ENCODE data around the gene CES3. TPM values are rescaled to one million over a fixed set of nuclear protein-coding genes. Genes with fewer than 3 reads are reported as not detected.
A peak's percentile ranks its signal among the peaks of the same experiment; 100 is the strongest.

The CES3 gene
- total RNA-seq, 1 donor from 2014 or later, result not detected

DNA sequence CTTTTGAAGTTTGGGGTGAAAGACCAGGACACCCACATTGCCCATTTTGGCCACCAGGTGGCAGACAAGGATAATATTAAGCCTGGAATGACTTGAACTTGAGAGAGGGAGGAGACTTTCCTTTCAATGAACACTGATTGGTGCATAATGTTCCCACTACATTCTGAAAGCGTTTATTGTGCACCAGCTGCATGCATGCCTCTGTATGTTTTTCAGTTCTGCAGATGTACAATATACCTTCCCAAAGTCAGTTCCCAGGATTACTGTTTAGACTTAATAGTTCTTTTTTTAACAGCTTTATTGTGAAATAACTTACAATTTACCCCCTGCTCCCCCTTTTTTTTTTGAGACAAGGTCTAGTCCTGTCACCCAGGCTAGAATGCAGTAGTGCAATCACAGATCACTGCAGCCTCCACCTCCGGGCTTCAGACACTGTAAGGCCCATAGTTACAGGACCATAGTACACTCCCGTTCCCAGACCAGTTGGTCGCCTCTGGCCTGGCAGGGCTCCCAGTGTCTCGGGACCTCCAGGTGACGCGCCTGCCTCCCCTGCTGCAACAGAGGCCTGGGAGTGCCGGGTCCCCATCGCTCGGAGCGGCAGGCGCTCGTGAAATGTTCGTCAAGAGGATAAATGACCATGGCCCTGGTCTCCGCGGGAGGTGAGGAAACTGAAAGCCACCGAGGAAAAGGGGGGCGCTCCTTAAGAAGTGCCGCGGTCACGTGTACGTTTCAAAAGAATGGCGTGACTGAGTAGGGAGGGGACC, 13.6 kb upstream of the CES3 start:
- peak in 1 of 2 donors; percentile 93 for DNase-seq (ENCODE audit: low spot score in 2 of 2)
- Histone ChIP-seq H3K4me1 (peaks cover 0 to 12% of the 10 kb centered on the region in 2 donors), H3K4me3 (peak overlapping the region; percentile 56 to 64), H3K9me3 (no peaks in the 10 kb centered on the region), H3K36me3 (peaks cover 14 to 15% of the 10 kb centered on the region in 2 donors), H3K27ac (no peak overlapping the region), H3K27me3 (no peaks in the 10 kb centered on the region)
- intact Hi-C loops (cut with DNase I), result loop anchor here (2.0 kb wide), 1 partner anchor 53 kb away; no protein-coding TSS in a partner anchor
- TF ChIP-seq, protein P1, sequence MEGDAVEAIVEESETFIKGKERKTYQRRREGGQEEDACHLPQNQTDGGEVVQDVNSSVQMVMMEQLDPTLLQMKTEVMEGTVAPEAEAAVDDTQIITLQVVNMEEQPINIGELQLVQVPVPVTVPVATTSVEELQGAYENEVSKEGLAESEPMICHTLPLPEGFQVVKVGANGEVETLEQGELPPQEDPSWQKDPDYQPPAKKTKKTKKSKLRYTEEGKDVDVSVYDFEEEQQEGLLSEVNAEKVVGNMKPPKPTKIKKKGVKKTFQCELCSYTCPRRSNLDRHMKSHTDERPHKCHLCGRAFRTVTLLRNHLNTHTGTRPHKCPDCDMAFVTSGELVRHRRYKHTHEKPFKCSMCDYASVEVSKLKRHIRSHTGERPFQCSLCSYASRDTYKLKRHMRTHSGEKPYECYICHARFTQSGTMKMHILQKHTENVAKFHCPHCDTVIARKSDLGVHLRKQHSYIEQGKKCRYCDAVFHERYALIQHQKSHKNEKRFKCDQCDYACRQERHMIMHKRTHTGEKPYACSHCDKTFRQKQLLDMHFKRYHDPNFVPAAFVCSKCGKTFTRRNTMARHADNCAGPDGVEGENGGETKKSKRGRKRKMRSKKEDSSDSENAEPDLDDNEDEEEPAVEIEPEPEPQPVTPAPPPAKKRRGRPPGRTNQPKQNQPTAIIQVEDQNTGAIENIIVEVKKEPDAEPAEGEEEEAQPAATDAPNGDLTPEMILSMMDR (IDR thresholded peaks at IDR 0.05), result peak; percentile 78 to 84 (median 82)

GRCh38 chr16:66948134-66948836, 12.8 kb upstream of the CES3 start:
- H3K4me3 ChIP-seq, result peak overlapping the region; percentile 56 to 64
- no peaks in the 10 kb centered on the region for H3K27me3 ChIP-seq
- H3K36me3 ChIP-seq, result peaks cover 6 to 7% of the 10 kb centered on the region in 2 donors
- peaks cover 0 to 12% of the 10 kb centered on the region in 2 donors for H3K4me1 ChIP-seq
- intact Hi-C loops (cut with DNase I), result no loop called here
- no peaks in the 10 kb centered on the region for H3K9me3 ChIP-seq
- no peak for DNase-seq (ENCODE audit: low spot score in 2 of 2)
- no peak overlapping the region for H3K27ac ChIP-seq
- TF ChIP-seq, protein P1 (IDR thresholded peaks at IDR 0.05), result no peak

DNA sequence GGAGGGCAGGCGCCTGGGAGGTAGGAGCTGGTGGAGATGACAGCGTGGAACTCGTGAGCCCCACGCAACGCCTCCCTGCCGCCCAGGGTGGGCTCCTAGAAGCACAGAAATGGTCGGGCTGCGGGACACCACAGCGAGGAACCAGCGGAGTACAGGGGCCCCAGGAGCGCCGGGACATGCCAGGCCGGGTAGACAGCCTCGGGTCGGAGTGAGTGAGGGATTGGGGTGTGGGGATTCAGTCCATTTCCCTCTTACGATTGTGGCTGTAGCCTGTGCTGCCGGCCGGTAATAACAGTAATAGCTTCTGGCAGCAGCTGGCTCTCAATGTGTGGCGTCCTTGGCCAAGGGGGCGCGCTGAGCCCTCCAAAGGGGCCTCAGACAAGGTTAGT, 12.2 kb upstream of the CES3 start:
- intact Hi-C loops (cut with DNase I), result no loop called here
- no peak overlapping the region for H3K27ac ChIP-seq
- TF ChIP-seq, protein P1 (IDR thresholded peaks at IDR 0.05), result no peak

GRCh38 chr16:66949472-66949871, 11.6 kb upstream of the CES3 start:
- Histone ChIP-seq H3K9me3 (no peaks in the 10 kb centered on the region), H3K27me3 (no peaks in the 10 kb centered on the region), H3K27ac (no peak overlapping the region), H3K4me3 (no peak overlapping the region), H3K4me1 (peaks cover 0 to 12% of the 10 kb centered on the region in 2 donors), H3K36me3 (no peaks in the 10 kb centered on the region)
- intact Hi-C loops (cut with DNase I), result no loop called here
- TF ChIP-seq, protein P1 (IDR thresholded peaks at IDR 0.05), result no peak
- DNase-seq (ENCODE audit: low spot score in 2 of 2), result no peak

More for the DNA sequence above, 12.2 kb upstream of the CES3 start:
- Histone ChIP-seq H3K27me3 (no peaks in the 10 kb centered on the region), H3K36me3 (peaks cover under 1 to 1% of the 10 kb centered on the region in 2 donors), H3K4me3 (peak overlapping the region; percentile 56 to 64), H3K4me1 (peaks cover 0 to 12% of the 10 kb centered on the region in 2 donors), H3K9me3 (no peaks in the 10 kb centered on the region)
- no peak for DNase-seq (ENCODE audit: low spot score in 2 of 2)

DNA sequence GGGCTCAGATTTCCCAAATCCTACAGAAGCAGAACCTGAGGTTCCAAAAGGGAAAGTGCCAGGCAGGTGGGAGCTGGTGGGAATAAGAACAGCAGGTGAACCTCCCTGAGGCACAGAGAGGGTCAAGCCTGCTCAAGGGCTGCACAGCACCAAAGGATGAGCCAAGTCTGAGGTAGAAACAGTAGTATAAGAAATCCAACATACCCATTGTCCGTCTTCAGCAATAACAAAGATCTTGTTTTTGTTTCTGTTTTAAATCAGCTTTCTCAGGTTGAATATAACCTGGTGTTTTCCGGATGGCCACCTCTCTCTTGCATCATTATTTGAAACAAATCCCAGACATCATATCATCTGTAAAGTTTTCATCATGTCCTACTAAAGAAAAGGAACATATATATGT, 10.6 kb upstream of the CES3 start:
- H3K9me3 ChIP-seq, result no peaks in the 10 kb centered on the region
- H3K27ac ChIP-seq, result no peak overlapping the region
- peaks cover 0 to 12% of the 10 kb centered on the region in 2 donors for H3K4me1 ChIP-seq
- intact Hi-C loops (cut with DNase I), result no loop called here
- no peaks in the 10 kb centered on the region for H3K36me3 ChIP-seq
- H3K4me3 ChIP-seq, result no peak overlapping the region
- TF ChIP-seq, protein P1 (IDR thresholded peaks at IDR 0.05), result no peak
- no peak for DNase-seq (ENCODE audit: low spot score in 2 of 2)
- no peaks in the 10 kb centered on the region for H3K27me3 ChIP-seq

All from ascending aorta (tissue), 2 donors.